Metanephros (tissue), 2 donors: ENCODE results near the gene PDZD7. TPM values are rescaled to one million over a fixed set of nuclear protein-coding genes. Genes with fewer than 3 reads are reported as not detected.

Experiments
- small RNA-seq: library from RNA; depleted of rRNA; stranded (forward); fragments of <200 nt; gene quantifications from one replicate; pipeline ENCODE3, GENCODE V24; 2014; ENCODE audit warnings: low replicate concordance
- total RNA-seq: library from RNA; depleted of rRNA; stranded (reverse); fragments of >200 nt; gene quantifications from one replicate; pipeline ENCODE4 v1.2.3, GENCODE V29; 2014

The PDZD7 gene
- 1.6 TPM for total RNA-seq

GRCh38 chr10:101031128-101031795, at the start of gene PDZD7, which contains the start of gene SFXN3:
Gene PDZD7 (minus strand): TSS chr10:101031129. CDS start chr10:101030219, 910 bp downstream.
Gene SFXN3 (plus strand): TSS chr10:101031234. CDS start chr10:101034695, 3,461 bp downstream.

GRCh38 chr10:101061624-101062231, 30.8 kb upstream of the PDZD7 start, which contains the start of gene KAZALD1:
Gene KAZALD1 (plus strand): TSS chr10:101061989. CDS start chr10:101062593, 604 bp downstream.

GRCh38 chr10:100999742-101000126, 31.2 kb downstream of the PDZD7 start, which contains the start of gene LZTS2:
Gene LZTS2 (plus strand): TSS chr10:100999808. CDS start chr10:101002539, 2,731 bp downstream.

GRCh38 chr10:100986952-100987684, 43.8 kb downstream of the PDZD7 start, which contains the start of the genes MRPL43 and TWNK:
Gene MRPL43 (minus strand): TSS chr10:100987497. CDS start chr10:100987443, 54 bp downstream.
Gene TWNK (plus strand): TSS chr10:100987543. CDS start chr10:100988211, 668 bp downstream.

GRCh38 chr10:100969187-100970075, 61.5 kb downstream of the PDZD7 start, which contains the start of gene SEMA4G:
Gene SEMA4G (plus strand): TSS chr10:100969504. CDS start chr10:100972913, 3,409 bp downstream.

Small RNA genes lying within 50 kb of the gene (small RNA-seq; reads per million reads assigned to genes)
- not detected for gene MIR608

Other genes starting within 250 kb of the PDZD7 start
- 49.0 TPM for gene SLF2, start 118.2 kb downstream of the PDZD7 start, total RNA-seq
- gene SEMA4G, start 61.6 kb downstream of the PDZD7 start, total RNA-seq, result 8.5 TPM
- gene MRPL43, start 43.6 kb downstream of the PDZD7 start, total RNA-seq, result 99.8 TPM
- gene TWNK, start 43.6 kb downstream of the PDZD7 start, total RNA-seq, result 9.5 TPM
- gene LZTS2, start 31.3 kb downstream of the PDZD7 start, total RNA-seq, result 93.3 TPM
- 29.0 TPM for gene SFXN3, start 105 bp upstream of the PDZD7 start, total RNA-seq
- gene KAZALD1, start 30.9 kb upstream of the PDZD7 start, total RNA-seq, result 12.7 TPM
- not detected for gene TLX1, start 100.2 kb upstream of the PDZD7 start, total RNA-seq
- 1.5 TPM for gene LBX1, start 198.3 kb upstream of the PDZD7 start, total RNA-seq